HepG2 (cell line): ENCODE data around the gene CSNK2B. TPM values are rescaled to one million over a fixed set of nuclear protein-coding genes. Genes with fewer than 3 reads are reported as not detected.

Experiments used
- FOXO1 ChIP-seq: sonication (generic); formaldehyde crosslinking; IDR thresholded peaks from 2 replicates; pipeline ENCODE4 v1.4.0; 2020; ENCODE audit warnings: missing genetic modification reagents
- GABPB1 ChIP-seq: IDR thresholded peaks from 2 replicates; pipeline ENCODE4 v1.6.1; 2016; ENCODE audit warnings: mild to moderate bottlenecking, missing genetic modification reagents, moderate library complexity, missing compliant biosample characterization
- GTF3A ChIP-seq: sonication (generic); formaldehyde crosslinking; conservative IDR thresholded peaks from 2 replicates; pipeline ENCODE4 v1.4.0; 2020; ENCODE audit warnings: mild to moderate bottlenecking, missing genetic modification reagents
- HHEX ChIP-seq: IDR thresholded peaks from 2 replicates; pipeline ENCODE4 v1.6.1; 2016; ENCODE audit warnings: control low read depth
- KDM3A ChIP-seq: IDR thresholded peaks from 2 replicates; pipeline ENCODE4 v1.6.1; 2018; ENCODE audit warnings: low read depth, missing compliant biosample characterization
- KLF16 ChIP-seq, 2 experiments: sonication (generic) in 1 of 2; formaldehyde crosslinking in 1 of 2; IDR thresholded peaks; 2 replicates each; pipeline versions ENCODE4 v1.6.1 to v1.8.0; 2016 to 2023; ENCODE audit warnings: missing genetic modification reagents in 2 of 2, missing compliant biosample characterization in 1 of 2
- REL ChIP-seq: sonication (generic); formaldehyde crosslinking; conservative IDR thresholded peaks from 2 replicates; pipeline ENCODE4 v1.8.0; 2022; ENCODE audit warnings: mild to moderate bottlenecking, missing genetic modification reagents, moderate library complexity
- RXRA ChIP-seq: sonication (generic); formaldehyde crosslinking; IDR thresholded peaks from 2 replicates; pipeline ENCODE4 v1.5.1; 2020; ENCODE audit warnings: missing genetic modification reagents
- SNRNP70 ChIP-seq: fragments of 200-400 bp; formaldehyde crosslinking; IDR thresholded peaks from 2 replicates; pipeline ENCODE4 v1.6.1; 2017; ENCODE audit warnings: mild to moderate bottlenecking, low read depth, low read length, moderate library complexity
- SRSF9 ChIP-seq: fragments of 200-400 bp; formaldehyde crosslinking; IDR thresholded peaks from 2 replicates; pipeline ENCODE4 v1.6.1; 2018; ENCODE audit warnings: borderline replicate concordance, mild to moderate bottlenecking, low read depth, low read length; ENCODE audit not compliant: insufficient read depth, poor library complexity, severe bottlenecking
- TEAD2 ChIP-seq: sonication (generic); formaldehyde crosslinking; IDR thresholded peaks from 2 replicates; pipeline ENCODE4 v1.9.0; 2021; ENCODE audit warnings: missing genetic modification reagents
- TOPORS ChIP-seq: sonication (generic); formaldehyde crosslinking; IDR thresholded peaks from 2 replicates; pipeline ENCODE4 v1.8.0; 2023; ENCODE audit warnings: mild to moderate bottlenecking, missing genetic modification reagents
- ZFP37 ChIP-seq: sonication (generic); formaldehyde crosslinking; IDR thresholded peaks from 2 replicates; pipeline ENCODE4 v1.4.0; 2020; ENCODE audit warnings: missing genetic modification reagents, borderline replicate concordance
- ZNF160 ChIP-seq: sonication (generic); formaldehyde crosslinking; IDR thresholded peaks from 2 replicates; pipeline ENCODE4 v1.8.0; 2022; ENCODE audit warnings: mild to moderate bottlenecking, inconsistent platforms, missing genetic modification reagents
- ZNF18 ChIP-seq: sonication (generic); formaldehyde crosslinking; IDR thresholded peaks from 2 replicates; pipeline ENCODE4 v1.8.0; 2022; ENCODE audit warnings: mild to moderate bottlenecking, missing genetic modification reagents; ENCODE audit not compliant: insufficient replicate concordance
- ZNF274 ChIP-seq: sonication (generic); formaldehyde crosslinking; IDR thresholded peaks from 2 replicates; pipeline ENCODE4 v1.5.1; 2020; ENCODE audit warnings: mild to moderate bottlenecking, missing genetic modification reagents
- ZNF382 ChIP-seq: sonication (generic); formaldehyde crosslinking; IDR thresholded peaks from 2 replicates; pipeline ENCODE4 v1.5.0; 2020; ENCODE audit warnings: missing genetic modification reagents, mild to moderate bottlenecking, borderline replicate concordance
- ZNF652 ChIP-seq: IDR thresholded peaks from 2 replicates; pipeline ENCODE4 v1.6.1; 2016; ENCODE audit warnings: low read depth, borderline replicate concordance
- ZNF687 ChIP-seq: sonication (generic); formaldehyde crosslinking; IDR thresholded peaks from 2 replicates; pipeline ENCODE4 v1.5.1; 2020; ENCODE audit warnings: mild to moderate bottlenecking, missing genetic modification reagents, moderate library complexity
- ZNF775 ChIP-seq: sonication (generic); formaldehyde crosslinking; IDR thresholded peaks from 2 replicates; pipeline ENCODE4 v1.4.0; 2020; ENCODE audit warnings: missing genetic modification reagents, mild to moderate bottlenecking, moderate library complexity, borderline replicate concordance
- polyA plus RNA-seq, 8 experiments: library from polyadenylated mRNA; depleted of rRNA in 3 of 8; stranded (reverse) in 7 of 8; unstranded in 1 of 8; fragments of >200 nt; fragmentation: Illumina TruSeq in 4 of 8; extraction: Trizol in 4 of 8; gene quantifications; 2 replicates each; pipeline versions ENCODE4 v1.2.1 to v1.2.3, GENCODE V29; 2011 to 2016; ENCODE audit warnings: low read depth in 4 of 8, missing spikeins in 1 of 8, mixed read lengths in 1 of 8; ENCODE audit not compliant: insufficient read depth in 1 of 8
- total RNA-seq, 5 experiments: library from RNA; depleted of rRNA; stranded (reverse); fragments of >200 nt; fragmentation: Illumina TruSeq; extraction: Trizol; gene quantifications; 2 replicates each; pipeline ENCODE4 v1.2.3, GENCODE V29; 2016; ENCODE audit warnings: low read depth in 1 of 5

Gene CSNK2B
- total and polyA plus RNA-seq, 2 of the 13 experiments (the other 11 are each of a cell fraction or from before 2014, with no cell fraction given): 111 to 296 TPM

GRCh38 chr6:31680226-31681134 lies 14.6 kb downstream of the CSNK2B start, which contains the start of gene LY6G5C (continued):
- TF ChIP-seq TEAD2: no peak
- TF ChIP-seq GTF3A (CRISPR knock-in tag): no peak
- TF ChIP-seq ZNF160 (CRISPR knock-in tag): no peak
- TF ChIP-seq ZNF18 (CRISPR knock-in tag): no peak
- TF ChIP-seq KLF16 (CRISPR knock-in tag; IDR thresholded peaks at IDR 0.05): no peak
- no peak for TF ChIP-seq REL (CRISPR knock-in tag)
- TF ChIP-seq TOPORS (CRISPR knock-in tag): no peak
- no peak for TF ChIP-seq SRSF9
- TF ChIP-seq GABPB1 (CRISPR knock-in tag): 0 out of 2 replicates have a peak, but pooled peaks have one; percentile 3
- TF ChIP-seq KDM3A (CRISPR knock-in tag): peak; percentile 73; the same call in 1 of the 2 replicates
- TF ChIP-seq ZNF775: no peak
- no peak for TF ChIP-seq ZFP37 (CRISPR knock-in tag)
- peak; percentile 42; the same call in 1 of the 2 replicates for TF ChIP-seq ZNF652 (CRISPR knock-in tag)
- TF ChIP-seq ZNF274 (CRISPR knock-in tag): no peak
- TF ChIP-seq ZNF687 (CRISPR knock-in tag): peak; percentile 29; the same call in 1 of the 2 replicates
- no peak for TF ChIP-seq FOXO1 (CRISPR knock-in tag)
- TF ChIP-seq SNRNP70: no peak
- TF ChIP-seq ZNF382 (CRISPR knock-in tag): no peak
- TF ChIP-seq RXRA (CRISPR knock-in tag): no peak; the same call in 1 of the 2 replicates
- no peak for TF ChIP-seq HHEX (CRISPR knock-in tag)
